Skeletal muscle satellite cell (primary cell): ENCODE measurements around the gene CDC42BPA.
A peak's percentile ranks its signal among the peaks of the same experiment; 100 is the strongest.
"Not testable (repeated sequence)": the region's sequence is repeated elsewhere in the genome, so short reads cannot be mapped to it uniquely, and the experiment has no call there.

Experiments
- H3K27me3 ChIP-seq: 2 replicates; pipeline ENCODE4 v1.7.0; 2013; ENCODE audit warnings: low read length; ENCODE audit not compliant: control insufficient read depth, insufficient read depth
- H3K36me3 ChIP-seq: 2 replicates; pipeline ENCODE4 v1.7.0; 2013; ENCODE audit warnings: mild to moderate bottlenecking, control low read depth, low read length; ENCODE audit not compliant: insufficient read depth
- H3K4me1 ChIP-seq: 2 replicates; pipeline ENCODE4 v1.7.0; 2013; ENCODE audit warnings: low read length; ENCODE audit not compliant: control insufficient read depth, insufficient read depth
- H3K4me2 ChIP-seq: 2 replicates; pipeline ENCODE4 v1.7.0; 2013; ENCODE audit warnings: mild to moderate bottlenecking, low read length
- H3K4me3 ChIP-seq: 2 replicates; pipeline ENCODE4 v1.7.0; 2013; ENCODE audit warnings: low read length
- H3K9ac ChIP-seq: 2 replicates; pipeline ENCODE4 v1.7.0; 2013; ENCODE audit warnings: mild to moderate bottlenecking, low read depth, low read length, moderate library complexity
- H3K9me3 ChIP-seq: replicated peaks from 2 replicates; pipeline ENCODE4 v1.7.0; 2013; ENCODE audit warnings: mild to moderate bottlenecking, control low read depth, low read length

Gene CDC42BPA

GRCh38 chr1:227300682-227301081, 17.6 kb downstream of the CDC42BPA start:
- Histone ChIP-seq H3K9ac (no peak overlapping the region), H3K9me3 (no peaks in the 10 kb centered on the region), H3K27me3 (no peaks in the 10 kb centered on the region), H3K36me3 (no peaks in the 10 kb centered on the region), H3K4me3 (no peak overlapping the region), H3K4me2 (no peak overlapping the region), H3K4me1 (peaks cover 20% of the 10 kb centered on the region)

DNA sequence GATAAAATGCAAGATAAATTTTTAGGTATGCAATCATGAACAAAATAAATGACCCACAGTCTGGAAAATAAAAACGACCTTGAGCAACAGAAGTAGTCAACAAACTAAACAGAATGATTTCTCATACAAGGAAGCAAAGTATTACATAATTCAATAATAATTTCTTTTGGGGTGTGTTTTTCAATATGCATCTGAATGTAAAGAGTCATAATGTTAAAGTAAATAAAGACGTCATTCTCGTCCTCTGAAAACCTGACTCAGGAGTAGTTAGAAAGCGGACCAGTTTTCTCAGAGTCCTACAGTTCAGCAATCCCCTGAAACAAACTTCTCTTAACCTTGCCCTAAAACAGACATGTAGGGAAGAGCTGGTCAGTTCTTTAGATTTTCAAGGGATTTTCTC, 18.6 kb downstream of the CDC42BPA start:
- Histone ChIP-seq H3K9me3 (no peaks in the 10 kb centered on the region), H3K4me2 (peak overlapping the region; percentile 74), H3K4me3 (no peak overlapping the region), H3K9ac (no peak overlapping the region), H3K27me3 (no peaks in the 10 kb centered on the region), H3K4me1 (peaks cover 20% of the 10 kb centered on the region), H3K36me3 (no peaks in the 10 kb centered on the region)

GRCh38 chr1:227299241-227299627, 19.1 kb downstream of the CDC42BPA start:
- H3K36me3 ChIP-seq, result no peaks in the 10 kb centered on the region
- peaks cover 20% of the 10 kb centered on the region for H3K4me1 ChIP-seq
- H3K9me3 ChIP-seq, result no peaks in the 10 kb centered on the region
- H3K27me3 ChIP-seq, result no peaks in the 10 kb centered on the region
- H3K4me3 ChIP-seq, result peak overlapping the region; percentile 10
- H3K9ac ChIP-seq, result peak overlapping the region; percentile 63
- H3K4me2 ChIP-seq, result peak overlapping the region; percentile 74

DNA sequence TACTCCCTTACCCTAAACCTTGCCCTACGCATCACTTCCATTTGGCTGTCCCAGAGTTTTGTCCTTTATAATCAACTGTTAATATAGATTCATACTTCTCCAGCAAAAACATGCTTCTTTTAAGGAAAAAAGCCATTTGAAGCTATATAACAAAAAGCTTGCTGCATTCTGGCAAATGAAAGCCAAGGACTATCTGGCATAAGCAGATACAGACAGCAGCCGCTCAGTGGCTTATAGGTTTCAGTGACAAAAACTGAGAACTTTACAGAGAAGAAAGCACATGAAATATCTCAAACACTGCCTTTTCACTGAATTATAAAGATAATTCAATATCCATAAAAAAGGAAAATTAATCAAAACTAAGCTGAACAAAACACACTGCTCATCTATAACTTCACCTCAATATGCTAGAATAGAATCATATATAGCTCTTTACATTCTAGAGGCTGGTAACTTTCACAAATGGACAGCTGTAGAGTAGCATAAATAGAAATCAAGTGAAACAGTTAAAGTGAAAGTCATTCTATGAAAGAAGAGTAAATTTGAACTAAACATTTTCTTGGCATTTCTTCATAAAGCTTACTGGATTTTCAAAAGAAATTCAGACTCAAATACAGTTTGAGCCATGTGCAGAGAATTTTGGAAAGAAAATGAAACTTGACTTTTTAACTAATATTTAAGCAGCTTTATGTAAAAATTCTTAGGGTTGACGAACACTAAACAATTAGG, 19.6 kb downstream of the CDC42BPA start:
- H3K36me3 ChIP-seq, result no peaks in the 10 kb centered on the region
- H3K4me3 ChIP-seq, result peak overlapping the region; percentile 10
- peaks cover 20% of the 10 kb centered on the region for H3K4me1 ChIP-seq
- peak overlapping the region; percentile 74 for H3K4me2 ChIP-seq
- no peaks in the 10 kb centered on the region for H3K27me3 ChIP-seq
- H3K9me3 ChIP-seq, result no peaks in the 10 kb centered on the region
- peak overlapping the region; percentile 63 for H3K9ac ChIP-seq

DNA sequence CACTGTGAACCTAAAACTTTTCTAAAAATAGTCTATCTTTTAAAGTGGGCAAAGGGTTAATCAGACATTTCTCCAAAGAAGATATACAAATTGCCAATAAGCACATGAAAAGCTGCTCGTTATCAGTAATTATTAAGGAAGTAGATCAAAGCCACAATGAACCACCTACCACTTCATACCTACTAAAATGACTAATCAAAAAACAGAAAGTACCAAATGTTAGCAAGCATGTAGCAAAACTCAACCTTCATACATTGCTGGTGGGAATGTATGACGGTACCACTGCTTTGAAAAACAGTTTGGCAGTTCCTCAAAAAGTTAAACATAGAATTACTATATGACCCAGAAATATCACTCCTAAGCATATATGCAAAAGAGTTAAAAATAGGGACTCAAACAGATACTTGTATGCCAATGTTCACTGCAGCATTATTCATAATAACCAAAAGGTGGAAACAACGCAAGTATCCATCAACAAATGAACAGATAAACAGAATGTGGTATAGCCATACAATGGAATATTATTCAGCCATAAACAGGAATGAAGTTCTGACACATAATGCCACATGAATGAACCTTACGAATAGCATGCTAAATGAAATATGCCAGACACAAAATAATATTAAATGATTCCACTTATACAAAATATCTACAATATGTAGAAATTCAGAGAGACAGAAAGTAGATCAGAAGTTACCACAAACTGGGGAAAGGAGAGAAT, 21.1 kb downstream of the CDC42BPA start:
- Histone ChIP-seq H3K4me2 (no peak overlapping the region), H3K4me1 (peaks cover 20% of the 10 kb centered on the region), H3K27me3 (no peaks in the 10 kb centered on the region), H3K9ac (no peak overlapping the region), H3K36me3 (no peaks in the 10 kb centered on the region), H3K9me3 (no peaks in the 10 kb centered on the region), H3K4me3 (no peak overlapping the region)

- Histone ChIP-seq H3K36me3 (no peaks in the 10 kb centered on the region), H3K27me3 (no peaks in the 10 kb centered on the region), H3K4me3 (no peak overlapping the region)
Observed at GRCh38 chr1:227295609-227296008, 22.7 kb downstream of the CDC42BPA start.

GRCh38 chr1:227285745-227286144, 32.5 kb downstream of the CDC42BPA start:
- no peaks in the 10 kb centered on the region for H3K4me1 ChIP-seq
- H3K9ac ChIP-seq, result no peak overlapping the region
- H3K36me3 ChIP-seq, result peaks cover 4% of the 10 kb centered on the region
- H3K9me3 ChIP-seq, result peaks cover 9% of the 10 kb centered on the region
- no peak overlapping the region for H3K4me2 ChIP-seq
- no peak overlapping the region for H3K4me3 ChIP-seq
- no peaks in the 10 kb centered on the region for H3K27me3 ChIP-seq

More at GRCh38 chr1:227295609-227296008, 22.7 kb downstream of the CDC42BPA start:
- Histone ChIP-seq H3K9ac (no peak overlapping the region), H3K4me2 (no peak overlapping the region), H3K4me1 (peaks cover 20% of the 10 kb centered on the region), H3K9me3 (no peaks in the 10 kb centered on the region)

DNA sequence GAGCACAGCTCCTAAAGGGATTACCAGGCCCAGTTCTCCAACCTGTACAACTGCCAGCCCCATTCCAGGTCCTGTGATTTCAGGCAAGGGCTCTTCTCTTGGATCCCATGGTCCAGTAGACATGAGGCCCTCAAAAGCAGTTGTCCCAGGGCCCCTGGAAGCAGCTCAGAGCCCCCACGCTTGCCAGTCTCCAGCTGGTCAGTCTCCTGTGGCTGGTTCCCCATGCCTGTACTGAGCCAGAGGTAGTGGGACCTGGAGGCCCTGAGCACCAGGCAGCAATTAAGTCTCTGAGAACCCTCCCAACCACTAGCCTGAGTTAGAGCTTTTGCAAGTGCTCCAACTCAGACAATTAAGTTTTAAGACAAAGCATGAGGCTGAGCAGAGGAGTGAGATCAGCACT, 36.9 kb downstream of the CDC42BPA start:
- Histone ChIP-seq H3K4me1 (no peaks in the 10 kb centered on the region), H3K36me3 (peaks cover 4% of the 10 kb centered on the region), H3K4me2 (no peak overlapping the region), H3K9me3 (peaks cover 9% of the 10 kb centered on the region), H3K9ac (no peak overlapping the region), H3K27me3 (no peaks in the 10 kb centered on the region), H3K4me3 (no peak overlapping the region)

- peaks cover 5% of the 10 kb centered on the region for H3K9me3 ChIP-seq
- no peak overlapping the region for H3K4me3 ChIP-seq
- no peak overlapping the region for H3K9ac ChIP-seq
- H3K4me1 ChIP-seq, result no peaks in the 10 kb centered on the region
- peaks cover 3% of the 10 kb centered on the region for H3K36me3 ChIP-seq
- no peak overlapping the region for H3K4me2 ChIP-seq
- H3K27me3 ChIP-seq, result no peaks in the 10 kb centered on the region
Observed at GRCh38 chr1:227280836-227281235, 37.5 kb downstream of the CDC42BPA start.

DNA sequence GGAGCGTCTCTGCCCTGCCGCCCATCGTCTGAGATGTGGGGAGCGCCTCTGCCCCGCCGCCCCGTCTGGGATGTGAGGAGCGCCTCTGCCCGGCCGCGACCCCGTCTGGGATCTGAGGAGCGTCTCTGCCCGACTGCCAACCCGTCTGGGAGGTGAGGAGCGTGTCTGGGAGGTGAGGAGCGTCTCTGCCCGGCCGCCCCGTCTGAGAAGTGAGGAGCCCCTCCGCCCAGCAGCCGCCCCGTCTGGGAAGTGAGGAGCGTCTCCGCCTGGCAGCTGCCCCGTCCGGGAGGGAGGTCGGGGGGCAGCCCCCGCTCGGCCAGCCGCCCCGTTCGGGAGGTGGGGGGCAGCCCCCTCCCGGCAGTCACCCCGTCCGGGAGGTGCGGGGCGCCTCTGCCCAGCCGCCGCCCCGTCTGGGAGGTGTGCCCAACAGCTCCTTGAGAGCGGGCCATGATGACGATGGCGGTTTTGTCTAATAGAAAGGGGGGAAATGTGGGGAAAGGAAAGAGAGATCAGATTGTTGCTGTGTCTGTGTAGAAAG, 42.1 kb downstream of the CDC42BPA start:
- H3K9ac ChIP-seq, H3K36me3 ChIP-seq, H3K4me2 ChIP-seq, H3K9me3 ChIP-seq, H3K27me3 ChIP-seq, H3K4me1 ChIP-seq, H3K4me3 ChIP-seq: not testable (repeated sequence)

DNA sequence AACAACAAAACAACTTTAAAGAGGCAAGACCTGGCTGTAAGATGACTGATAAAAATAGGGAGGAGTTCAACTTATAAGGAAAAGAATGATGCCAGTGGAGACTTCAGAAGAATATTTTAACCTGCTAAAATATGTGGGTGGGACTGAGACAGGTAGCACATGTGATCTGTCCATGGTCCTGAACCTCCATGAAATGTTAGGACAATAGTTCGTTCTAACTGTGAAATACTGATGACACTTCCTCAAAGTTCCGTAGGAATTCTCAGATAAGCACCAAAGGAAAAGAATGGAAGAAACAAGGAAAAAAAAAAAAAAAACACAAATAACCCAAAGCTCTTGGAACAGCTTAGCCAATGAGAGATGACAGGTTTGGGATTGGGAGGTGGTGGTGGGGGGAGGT, 44.7 kb downstream of the CDC42BPA start:
- H3K9ac ChIP-seq, result no peak overlapping the region
- H3K9me3 ChIP-seq, result no peaks in the 10 kb centered on the region
- H3K4me3 ChIP-seq, result no peak overlapping the region
- H3K4me1 ChIP-seq, result no peaks in the 10 kb centered on the region
- H3K4me2 ChIP-seq, result no peak overlapping the region
- no peaks in the 10 kb centered on the region for H3K27me3 ChIP-seq
- no peaks in the 10 kb centered on the region for H3K36me3 ChIP-seq
